ENCODE data around the gene PAEP.

DNA sequence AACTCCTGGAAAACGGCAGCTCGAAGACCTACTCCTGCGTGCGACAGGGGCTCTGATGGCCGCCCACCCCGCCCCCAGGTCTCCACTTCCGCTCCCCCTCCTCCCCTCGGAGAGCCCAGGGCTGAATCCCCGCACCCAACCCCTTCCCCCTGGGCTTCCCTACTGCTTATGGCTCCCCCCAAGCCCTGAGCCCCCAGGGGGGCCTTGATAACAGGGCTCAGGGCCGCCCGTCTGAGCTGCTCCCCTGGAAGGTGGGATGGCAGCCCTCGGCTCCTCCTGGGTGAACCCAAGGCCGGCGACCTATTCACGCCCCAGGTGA, 47.4 kb downstream of the PAEP start:
- TF ChIP-seq, protein P1, sequence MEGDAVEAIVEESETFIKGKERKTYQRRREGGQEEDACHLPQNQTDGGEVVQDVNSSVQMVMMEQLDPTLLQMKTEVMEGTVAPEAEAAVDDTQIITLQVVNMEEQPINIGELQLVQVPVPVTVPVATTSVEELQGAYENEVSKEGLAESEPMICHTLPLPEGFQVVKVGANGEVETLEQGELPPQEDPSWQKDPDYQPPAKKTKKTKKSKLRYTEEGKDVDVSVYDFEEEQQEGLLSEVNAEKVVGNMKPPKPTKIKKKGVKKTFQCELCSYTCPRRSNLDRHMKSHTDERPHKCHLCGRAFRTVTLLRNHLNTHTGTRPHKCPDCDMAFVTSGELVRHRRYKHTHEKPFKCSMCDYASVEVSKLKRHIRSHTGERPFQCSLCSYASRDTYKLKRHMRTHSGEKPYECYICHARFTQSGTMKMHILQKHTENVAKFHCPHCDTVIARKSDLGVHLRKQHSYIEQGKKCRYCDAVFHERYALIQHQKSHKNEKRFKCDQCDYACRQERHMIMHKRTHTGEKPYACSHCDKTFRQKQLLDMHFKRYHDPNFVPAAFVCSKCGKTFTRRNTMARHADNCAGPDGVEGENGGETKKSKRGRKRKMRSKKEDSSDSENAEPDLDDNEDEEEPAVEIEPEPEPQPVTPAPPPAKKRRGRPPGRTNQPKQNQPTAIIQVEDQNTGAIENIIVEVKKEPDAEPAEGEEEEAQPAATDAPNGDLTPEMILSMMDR (IDR thresholded peaks at IDR 0.05) = no peak
- no peak for TF ChIP-seq POLR2A (IDR thresholded peaks at IDR 0.05)

All from prostate gland (tissue), 2 donors.